Measurements from ENCODE around the gene HACL1.

The HACL1 gene

DNA sequence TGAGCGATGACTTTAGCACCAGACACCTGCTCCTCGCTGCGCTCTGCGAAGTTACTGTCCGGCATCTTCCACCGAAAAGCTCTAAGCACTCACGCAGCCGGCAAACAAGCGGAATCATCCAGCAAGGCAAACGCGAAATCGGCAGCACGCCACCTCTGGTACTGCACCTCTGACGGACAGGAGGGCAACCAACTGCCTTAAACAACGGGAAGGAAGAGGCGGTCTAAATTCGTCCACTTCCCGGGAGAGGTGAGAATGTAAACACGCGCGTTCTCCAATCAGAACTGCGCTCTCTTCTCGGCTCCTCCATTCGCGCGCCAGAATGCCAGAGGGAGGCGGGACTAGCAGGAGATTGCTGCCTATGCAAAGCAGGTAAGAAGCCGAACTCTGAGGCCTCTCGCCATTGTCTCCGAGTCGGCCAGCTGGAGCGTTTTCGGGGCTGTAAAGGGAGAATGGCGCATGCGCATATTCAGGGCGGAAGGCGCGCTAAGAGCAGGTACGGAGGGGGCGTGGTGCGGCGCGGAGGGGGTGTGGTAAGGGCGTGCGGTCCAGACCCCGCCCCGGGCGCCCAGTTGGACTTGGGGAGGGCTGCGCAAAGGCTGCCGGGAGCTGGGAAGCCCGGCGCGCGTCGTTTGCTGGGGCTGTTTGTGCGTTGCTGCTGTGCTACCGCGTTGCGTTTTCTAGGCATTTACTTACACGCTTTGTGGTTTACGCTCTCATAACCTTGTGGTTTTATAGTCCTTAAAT is at the start of gene HACL1, which contains the start of gene BTD:
HACL1 (minus strand) TSS at position 171 of the 747 bp plus-strand sequence; CDS start at position 65, 106 bp downstream.
BTD (plus strand) TSS at position 347 of the 747 bp plus-strand sequence. CDS start 33,695 bp downstream, outside the sequence.
- peak; percentile 96 to 98 (median 98) for DNase-seq (ENCODE audit: low read depth in 2 of 3, low spot score in 1 of 3)

DNA sequence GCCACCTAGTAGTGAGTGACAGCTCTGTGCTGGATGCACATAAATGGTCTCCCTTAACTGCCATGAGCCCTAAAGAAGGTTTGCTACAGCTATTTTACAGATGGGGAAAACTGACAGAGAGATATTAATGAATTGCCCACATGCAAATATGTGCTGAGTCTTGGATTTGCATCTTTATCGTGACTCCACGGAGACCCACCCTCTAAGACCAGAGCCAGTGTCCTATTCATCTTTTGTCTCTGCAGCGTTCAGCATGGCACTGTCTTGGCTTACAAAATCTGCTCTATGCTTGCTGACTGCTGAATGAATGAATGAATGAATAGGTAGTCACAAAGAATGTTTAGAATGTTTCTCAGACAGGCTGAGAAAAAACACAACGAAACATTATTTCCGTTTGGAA is 48.5 kb upstream of the HACL1 start:
- DNase-seq (ENCODE audit: low read depth in 2 of 3, low spot score in 1 of 3), result no peak

DNA sequence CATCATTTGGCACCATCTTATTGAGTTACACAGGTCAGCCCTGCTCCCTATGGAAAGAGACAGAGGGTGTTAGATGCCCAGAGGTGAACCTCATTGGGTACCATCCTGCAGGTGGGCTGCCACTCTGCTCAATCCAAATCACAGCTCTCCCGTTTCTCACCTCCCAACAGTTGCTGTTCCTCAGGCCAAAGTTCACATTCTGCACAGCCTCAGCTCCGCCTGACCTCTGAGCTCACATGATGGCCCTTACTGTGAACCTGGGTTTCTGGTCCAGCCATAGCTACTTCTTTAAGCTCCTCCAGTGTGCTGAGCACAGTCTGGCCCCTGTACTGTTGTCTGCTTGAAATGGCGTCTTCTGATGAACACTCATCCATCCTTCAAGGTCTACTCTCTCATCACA is 48.0 kb upstream of the HACL1 start:
- DNase-seq (ENCODE audit: low read depth in 2 of 3, low spot score in 1 of 3), result no peak

DNA sequence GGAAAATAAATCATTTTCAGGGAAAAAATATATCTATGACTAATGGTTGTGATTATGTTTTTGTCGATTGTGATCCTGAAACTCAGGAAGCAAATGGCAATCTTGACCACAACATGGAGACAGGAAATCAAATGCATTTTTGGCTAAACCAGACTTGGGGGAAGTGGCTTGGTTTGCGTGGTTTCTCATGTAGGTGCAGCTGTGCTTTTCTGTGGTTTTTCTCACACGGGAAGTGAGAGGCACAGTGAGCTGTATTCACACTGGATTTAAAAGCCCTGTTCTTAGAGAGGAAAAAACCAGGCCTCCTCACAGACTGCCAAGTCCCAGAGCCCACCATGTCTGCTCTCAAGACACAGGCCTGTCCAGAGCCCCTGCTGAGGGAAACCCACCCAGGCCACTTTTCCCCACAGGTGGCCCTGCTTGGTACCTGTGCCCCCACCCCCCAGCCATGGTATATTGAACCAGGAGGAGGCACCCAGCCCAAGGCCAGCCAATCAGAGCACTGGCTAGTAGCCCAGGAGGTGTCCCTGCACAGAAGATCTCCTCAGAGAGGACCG is 46.3 kb upstream of the HACL1 start:
- peak; percentile 49 to 57 (median 51) for DNase-seq (ENCODE audit: low read depth in 2 of 3, low spot score in 1 of 3)

DNA sequence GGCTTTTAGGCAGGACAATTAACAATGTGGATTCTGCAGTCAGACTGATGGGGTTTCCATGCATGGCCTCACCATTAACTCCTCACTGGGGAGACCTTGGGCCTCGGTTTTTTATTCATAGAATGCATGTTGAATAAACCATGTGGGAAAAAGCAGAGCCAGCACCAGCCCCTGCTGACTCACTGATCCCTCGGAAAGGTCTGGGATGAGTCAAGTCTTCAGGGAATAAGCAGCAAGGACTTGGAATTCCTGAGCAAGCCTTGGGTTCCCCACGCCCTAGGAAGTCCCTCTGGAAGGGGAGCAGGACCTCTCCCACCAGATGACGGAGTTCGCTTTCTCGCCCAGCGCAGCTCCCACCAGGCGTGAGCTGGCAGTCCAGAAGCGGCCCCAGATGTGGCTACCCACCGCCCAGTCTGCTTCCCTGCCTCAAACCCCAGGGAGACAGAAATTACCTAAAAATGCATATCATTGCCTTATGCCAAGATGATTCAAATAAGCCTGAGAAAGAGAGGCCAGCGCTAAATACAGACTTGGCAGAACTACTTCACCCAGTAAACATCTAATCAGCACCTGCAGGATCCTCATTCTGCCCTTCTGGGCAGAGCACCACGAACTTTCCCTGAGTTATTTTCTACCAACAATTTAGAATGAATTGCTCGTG is 45.6 kb upstream of the HACL1 start:
- DNase-seq (ENCODE audit: low read depth in 2 of 3, low spot score in 1 of 3), result no peak

DNA sequence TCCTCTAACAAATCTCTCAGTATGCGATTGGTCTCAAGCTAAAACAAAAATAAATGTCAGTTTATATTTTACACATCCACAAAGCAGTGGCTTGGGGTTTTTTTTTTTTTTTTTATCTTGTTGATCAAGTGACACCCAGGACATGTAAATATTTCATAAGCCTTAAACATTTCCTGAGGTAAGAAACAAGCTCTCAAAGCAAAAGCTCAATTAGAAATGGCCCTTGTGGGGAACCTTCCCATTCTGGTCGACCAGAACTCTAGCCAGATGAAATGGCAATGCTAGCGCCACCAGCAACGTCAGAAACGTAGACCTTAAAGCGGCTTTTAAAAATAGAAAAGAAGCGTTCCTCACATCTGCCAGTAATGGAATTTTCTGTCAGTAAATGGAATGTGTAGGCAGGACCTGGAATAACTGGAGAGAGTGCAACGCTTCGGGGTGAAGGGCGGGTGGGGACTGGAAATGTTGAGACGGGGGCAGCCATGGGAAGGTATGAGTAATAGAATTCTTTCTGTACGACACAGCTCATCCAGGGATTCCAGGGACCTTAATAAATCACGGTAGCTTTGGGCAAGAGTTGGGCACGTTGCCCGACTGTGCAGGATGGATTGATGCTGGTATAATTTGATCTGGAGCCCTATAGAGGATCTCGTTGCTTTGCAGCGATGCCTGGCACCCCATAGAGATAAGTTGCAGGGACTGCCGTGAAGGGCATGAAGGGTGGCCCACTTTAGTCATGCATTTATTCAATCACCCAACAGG is 44.6 kb upstream of the HACL1 start:
- DNase-seq (ENCODE audit: low read depth in 2 of 3, low spot score in 1 of 3), result no peak

DNA sequence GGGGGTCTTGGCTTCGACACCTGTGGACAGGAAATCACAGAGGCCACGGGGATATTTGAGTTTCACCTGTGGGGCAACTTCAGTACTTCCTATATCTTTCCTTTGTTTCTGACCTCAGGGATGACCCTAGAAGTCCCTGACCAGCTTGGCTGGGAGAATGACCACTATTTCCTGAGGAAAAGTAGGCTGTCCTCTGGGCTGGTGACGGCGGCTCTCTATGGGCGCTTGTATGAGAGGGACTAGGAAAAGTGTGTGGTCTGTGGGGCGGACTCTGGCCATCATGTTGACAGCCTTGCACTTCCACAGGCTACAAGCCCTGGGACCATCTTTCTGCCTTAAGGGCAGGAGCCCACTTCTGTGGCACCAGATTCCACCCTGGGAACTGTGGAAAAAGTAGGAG is 43.9 kb upstream of the HACL1 start:
- no peak for DNase-seq (ENCODE audit: low read depth in 2 of 3, low spot score in 1 of 3)

DNA sequence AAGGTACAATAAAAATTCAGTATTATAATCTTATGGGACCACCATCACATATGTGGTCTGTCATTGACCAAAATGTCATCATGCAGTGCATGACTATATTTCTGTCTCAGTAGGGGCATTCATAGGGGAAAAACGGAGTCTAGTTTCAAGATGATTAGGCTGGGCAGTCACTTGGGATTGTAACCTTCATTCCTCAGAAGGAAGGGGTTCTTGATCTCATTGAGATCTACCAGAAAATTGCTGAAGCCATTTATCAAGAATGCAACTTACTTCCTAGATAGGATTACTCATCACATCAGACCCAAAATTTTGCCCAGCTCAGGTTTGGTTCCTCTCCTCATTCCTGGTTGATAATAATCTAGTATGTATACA is 37.5 kb upstream of the HACL1 start:
- DNase-seq (ENCODE audit: low read depth in 2 of 3, low spot score in 1 of 3), result no peak

DNA sequence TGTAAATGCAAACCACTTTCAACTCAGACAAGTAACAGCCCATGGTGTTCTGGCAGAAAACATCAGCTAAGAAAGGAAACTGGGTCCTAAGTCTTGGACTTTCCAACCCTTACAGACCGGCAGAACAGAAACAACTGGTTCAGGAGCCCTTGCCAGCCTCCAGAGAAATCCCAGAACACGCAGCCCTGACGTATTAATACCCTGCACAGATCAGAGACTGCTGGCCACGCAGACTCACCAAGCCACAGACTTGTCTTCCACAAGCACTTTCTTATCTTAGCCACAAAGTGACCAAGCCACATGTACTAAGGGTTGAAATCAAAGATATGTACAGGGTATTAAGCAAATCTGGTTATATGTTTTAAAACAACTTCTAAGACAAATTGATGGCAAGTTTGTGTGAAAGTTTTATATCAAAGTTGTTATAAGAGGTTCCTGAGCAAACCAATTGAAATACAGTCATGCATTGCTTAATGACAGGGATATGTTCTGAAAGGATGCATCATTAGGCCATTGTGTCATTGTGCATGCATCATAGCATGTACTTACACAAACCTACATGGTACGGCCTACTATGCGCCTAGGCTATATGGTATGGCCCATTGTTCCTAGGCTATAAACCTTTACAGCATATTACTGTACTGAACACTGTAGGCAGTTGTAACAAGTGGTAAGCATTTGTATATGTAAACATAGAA is 37.0 kb upstream of the HACL1 start:
- DNase-seq (ENCODE audit: low read depth in 2 of 3, low spot score in 1 of 3), result no peak

DNA sequence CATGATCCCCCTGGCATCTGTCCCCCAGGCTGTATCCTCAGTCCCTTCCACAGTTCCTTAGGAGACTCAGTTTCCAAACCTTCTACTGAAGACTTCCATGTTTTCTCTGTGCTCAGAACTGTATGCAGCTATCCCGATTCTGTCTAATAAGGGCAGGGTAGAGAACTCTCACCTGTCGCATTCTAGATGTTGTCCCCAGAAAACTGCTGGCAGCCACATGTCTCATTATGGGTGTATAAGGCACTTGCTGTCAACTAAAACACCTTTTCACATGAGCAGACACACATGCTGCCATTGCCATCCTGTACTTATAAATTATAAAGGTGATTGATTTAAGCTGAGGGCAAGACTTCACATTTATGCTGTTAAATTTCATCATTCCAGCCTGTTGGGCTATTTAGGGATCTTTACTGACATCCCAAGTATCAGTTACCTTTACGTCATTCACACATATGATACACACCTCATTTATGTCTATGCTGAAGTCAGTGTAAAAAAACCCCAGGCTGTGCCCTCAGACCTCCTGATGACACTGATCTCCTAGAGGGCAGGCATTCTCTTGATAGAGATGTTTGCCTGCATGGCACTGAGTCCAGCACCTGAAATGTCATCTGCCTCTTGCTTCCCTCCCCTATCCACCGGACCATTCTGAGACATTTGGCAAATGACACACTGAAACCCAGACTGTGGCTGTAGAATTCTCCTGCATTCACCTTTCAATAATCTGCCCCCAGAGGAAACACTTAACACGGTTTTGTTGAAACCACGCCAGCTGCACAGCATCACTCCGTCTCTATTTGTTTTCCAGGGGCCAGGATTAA is 36.0 kb upstream of the HACL1 start:
- no peak for DNase-seq (ENCODE audit: low read depth in 2 of 3, low spot score in 1 of 3)

DNA sequence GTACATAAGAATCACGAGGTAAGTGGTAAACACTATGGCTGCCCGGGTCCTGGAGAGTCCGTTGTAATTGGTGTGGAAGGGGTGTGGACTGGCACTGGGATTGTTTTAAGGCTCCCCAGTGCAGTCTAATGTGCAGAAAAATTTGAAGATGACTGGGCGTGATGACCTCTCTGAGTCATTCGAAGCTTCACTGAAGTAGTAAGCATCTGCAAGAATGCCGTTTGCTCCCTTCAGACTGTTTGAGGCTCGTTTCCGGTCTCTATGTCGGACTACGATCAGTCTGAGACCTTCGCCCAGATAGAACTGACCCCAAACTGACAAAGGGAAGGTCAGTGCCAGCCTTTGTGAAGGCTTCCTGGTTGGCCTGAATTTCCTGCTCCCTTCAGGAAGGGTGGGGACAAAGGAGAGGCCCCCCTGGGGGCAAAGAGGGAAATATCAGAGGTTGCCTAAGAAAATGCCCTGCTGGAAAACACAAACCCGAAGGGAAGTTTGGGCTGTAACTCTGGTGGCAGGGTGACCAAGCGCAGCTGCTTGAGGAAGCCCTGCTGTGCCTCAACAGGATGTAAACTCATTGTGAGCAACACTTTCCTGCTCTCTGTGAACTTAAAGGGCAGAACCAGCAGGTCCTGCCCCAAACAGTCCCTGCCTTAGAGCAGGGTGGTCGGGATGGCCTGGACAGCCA is 34.8 kb upstream of the HACL1 start:
- no peak for DNase-seq (ENCODE audit: low read depth in 2 of 3, low spot score in 1 of 3)

DNA sequence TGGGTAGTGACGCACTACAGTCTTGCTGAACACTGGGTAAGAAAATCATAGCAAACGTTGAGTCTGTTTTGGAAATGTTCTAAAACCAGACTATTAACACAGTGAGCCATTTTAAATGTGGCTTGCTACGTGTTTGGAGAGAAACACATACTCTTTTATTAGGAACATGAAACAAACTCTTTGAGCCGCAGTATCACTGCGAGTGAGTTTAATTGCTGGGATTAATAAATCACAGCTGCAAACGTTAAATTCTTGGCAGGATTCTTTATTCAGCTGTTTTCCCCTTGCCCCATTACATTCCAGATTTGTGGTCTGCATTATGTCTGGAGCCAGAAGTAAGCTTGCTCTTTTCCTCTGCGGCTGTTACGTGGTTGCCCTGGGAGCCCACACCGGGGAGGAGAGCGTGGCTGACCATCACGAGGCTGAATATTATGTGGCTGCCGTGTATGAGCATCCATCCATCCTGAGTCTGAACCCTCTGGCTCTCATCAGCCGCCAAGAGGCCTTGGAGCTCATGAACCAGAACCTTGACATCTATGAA is 33.8 kb upstream of the HACL1 start:
- no peak for DNase-seq (ENCODE audit: low read depth in 2 of 3, low spot score in 1 of 3)

DNA sequence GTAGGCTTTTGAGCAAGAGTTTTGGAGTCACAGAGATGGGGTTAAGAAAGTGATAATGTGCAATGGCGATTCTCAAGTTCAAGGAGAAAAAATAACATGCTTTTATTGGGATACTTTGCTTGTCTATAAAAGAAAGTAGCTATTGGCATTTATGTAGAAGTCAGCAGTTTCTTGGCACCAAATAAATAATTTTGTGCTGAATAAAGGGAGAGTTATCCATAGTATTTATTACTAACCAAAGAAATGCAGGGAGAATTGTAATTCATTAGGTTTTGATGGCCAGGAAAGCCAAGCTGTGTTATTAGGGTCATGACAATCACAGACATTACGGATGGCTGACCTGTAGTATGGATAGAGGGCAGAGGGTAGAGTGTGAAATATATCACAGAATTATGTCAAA is 33.3 kb upstream of the HACL1 start:
- no peak for DNase-seq (ENCODE audit: low read depth in 2 of 3, low spot score in 1 of 3)

DNA sequence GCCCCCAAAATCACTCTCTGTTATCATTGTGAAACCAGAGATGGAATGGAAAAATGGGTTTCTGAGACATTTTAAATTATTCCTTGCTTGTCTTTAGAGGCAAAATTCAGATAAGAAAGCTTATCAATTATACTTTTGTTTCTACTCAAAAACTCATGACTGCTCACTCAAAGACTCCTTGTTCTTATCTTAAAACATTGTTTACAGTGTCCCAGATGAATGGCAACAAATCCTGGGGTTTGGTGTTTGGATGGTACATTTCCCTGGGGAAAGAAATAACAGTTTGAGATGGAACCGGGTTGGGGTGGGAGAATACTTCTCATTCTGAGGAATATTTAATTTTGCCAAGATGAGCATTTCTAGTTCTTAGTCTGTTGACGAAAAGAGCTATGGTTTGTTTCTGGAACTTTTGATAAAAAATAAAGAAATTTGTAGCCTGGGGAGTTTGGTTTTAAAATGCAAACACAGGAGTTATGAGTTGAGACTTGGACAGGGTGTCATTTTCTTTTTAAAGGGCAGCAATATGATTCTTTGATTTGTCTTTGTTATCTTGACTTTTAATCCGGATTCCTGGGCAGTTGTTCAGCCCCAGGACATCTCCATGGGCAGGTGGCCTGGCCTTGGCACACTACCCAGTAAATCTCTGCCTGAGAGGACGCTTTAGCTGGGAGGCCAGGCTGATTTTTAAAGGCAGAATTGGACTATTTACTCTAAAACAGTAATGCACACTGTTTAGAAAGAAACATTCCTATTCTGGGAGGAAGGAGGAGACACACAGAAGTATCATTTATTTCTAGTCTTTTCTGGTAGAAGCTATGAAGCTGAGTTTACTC is 32.6 kb upstream of the HACL1 start:
- no peak for DNase-seq (ENCODE audit: low read depth in 2 of 3, low spot score in 1 of 3)

DNA sequence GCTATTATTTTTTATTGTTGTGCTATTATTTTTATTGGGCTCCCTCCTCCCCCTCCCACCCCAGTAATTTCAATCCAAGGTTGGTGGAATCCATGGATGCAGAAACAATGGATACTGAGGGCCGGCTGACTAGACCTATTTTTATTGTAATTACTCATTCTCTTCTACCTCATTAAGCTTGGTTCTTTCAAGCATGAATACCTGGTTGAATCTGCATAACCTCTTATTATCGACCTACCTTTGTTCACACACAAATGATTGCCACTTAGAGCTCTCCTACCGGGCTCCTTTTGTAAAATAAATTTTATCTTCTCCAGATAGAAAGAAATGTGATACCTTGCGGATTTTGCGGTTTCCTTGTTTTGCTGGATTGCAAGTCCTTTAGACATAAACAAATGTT is 31.8 kb upstream of the HACL1 start:
- no peak for DNase-seq (ENCODE audit: low read depth in 2 of 3, low spot score in 1 of 3)

DNA sequence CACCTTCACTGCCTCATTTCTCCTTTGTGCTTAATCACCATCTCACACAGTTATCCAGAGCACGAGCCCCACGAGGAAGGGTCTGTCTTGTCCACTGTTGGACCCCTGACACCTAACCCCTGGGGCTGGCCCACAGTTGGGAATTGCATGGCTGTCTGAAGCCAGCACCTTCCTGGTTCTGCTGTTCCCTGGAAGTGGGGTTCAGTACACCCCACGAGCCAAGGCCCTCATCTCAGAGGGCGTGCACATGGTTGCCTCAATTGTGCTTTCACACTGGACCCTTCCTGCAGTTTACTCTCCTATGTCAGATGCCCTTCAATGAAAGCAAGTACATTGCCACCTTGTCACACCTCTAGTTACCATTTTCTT is 30.8 kb upstream of the HACL1 start:
- DNase-seq (ENCODE audit: low read depth in 2 of 3, low spot score in 1 of 3), result no peak

DNA sequence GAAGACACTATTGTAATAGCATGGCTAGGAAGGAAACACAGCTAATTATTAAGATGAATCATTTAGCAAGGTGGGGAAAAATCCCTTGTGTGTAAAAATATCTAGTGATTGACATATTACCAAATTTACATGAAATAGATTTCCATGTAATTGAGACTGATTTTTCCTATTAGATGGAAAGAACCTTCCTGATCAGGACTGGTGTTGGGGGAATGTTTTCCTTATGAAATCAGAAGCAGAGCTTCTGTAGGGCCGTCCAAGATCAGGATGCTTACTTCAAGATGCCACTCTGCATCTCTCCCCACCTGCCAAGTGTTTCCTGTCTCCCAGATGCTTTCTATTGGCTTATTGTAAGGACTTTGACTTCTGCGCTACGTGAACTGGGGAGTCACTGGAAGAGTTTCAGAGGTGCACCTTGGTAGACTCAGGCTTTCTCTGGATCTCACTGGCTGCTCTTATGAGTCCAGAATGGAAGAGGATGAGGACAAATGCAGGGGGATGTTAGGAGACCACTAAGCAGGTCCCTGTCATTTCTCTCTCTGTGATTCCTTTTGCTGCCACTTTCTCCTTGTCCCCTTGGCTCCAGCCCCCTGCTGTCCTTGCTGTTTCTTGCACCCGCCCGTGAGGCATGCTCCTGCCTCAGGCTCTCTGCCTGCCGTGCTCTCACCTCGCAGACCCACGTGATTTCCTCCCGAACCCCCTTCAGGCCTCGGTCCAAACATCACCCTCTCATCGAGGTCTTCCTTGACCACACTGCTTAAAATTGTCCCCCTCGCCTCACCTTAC is 30.2 kb upstream of the HACL1 start:
- no peak for DNase-seq (ENCODE audit: low read depth in 2 of 3, low spot score in 1 of 3)

Measured in stimulated activated CD4-positive, alpha-beta T cell treated with anti-CD3 and anti-CD28 coated beads, Interleukin-12 subunit alpha, Interleukin-12 subunit beta, amount 100 ng/mL, for 48 hours (primary cell).